IMR-90 (cell line): ENCODE data around the gene UNC93A.
"Not testable (repeated sequence)": the region's sequence is repeated elsewhere in the genome, so short reads cannot be mapped to it uniquely, and the experiment has no call there.

Experiments
- BHLHE40 ChIP-seq: fragments of 150-350 bp; IDR thresholded peaks from 2 replicates; pipeline ENCODE4 v1.6.1; 2016; ENCODE audit warnings: mild to moderate bottlenecking, low read depth, low read length
- CEBPB ChIP-seq: IDR thresholded peaks from 2 replicates; pipeline ENCODE4 v1.6.1; 2012; ENCODE audit warnings: low read depth, low read length, improper control_type of control experiment
- FOS ChIP-seq: fragments of 150-350 bp; IDR thresholded peaks from 2 replicates; pipeline ENCODE4 v1.6.1; 2016; ENCODE audit warnings: low read depth, low read length
- MAFK ChIP-seq: IDR thresholded peaks from 2 replicates; pipeline ENCODE4 v1.6.1; 2012; ENCODE audit warnings: low read depth, low read length, improper control_type of control experiment
- MXI1 ChIP-seq: IDR thresholded peaks from 2 replicates; pipeline ENCODE4 v1.6.1; 2012; ENCODE audit warnings: low read depth, mild to moderate bottlenecking, low read length, moderate library complexity, borderline replicate concordance
- POLR2A ChIP-seq: IDR thresholded peaks from 2 replicates; pipeline ENCODE4 v1.6.1; 2012; ENCODE audit warnings: mild to moderate bottlenecking, low read depth, low read length
- RAD21 ChIP-seq: IDR thresholded peaks from 2 replicates; pipeline ENCODE4 v1.6.1; 2012; ENCODE audit warnings: low read length, improper control_type of control experiment
- RCOR1 ChIP-seq: IDR thresholded peaks from 2 replicates; pipeline ENCODE4 v1.6.1; 2012; ENCODE audit warnings: mild to moderate bottlenecking, low read length, improper control_type of control experiment; ENCODE audit not compliant: insufficient replicate concordance
- RFX5 ChIP-seq: IDR thresholded peaks from 2 replicates; pipeline ENCODE4 v1.8.0; 2012; ENCODE audit warnings: low read depth, mild to moderate bottlenecking, low read length, moderate library complexity
- SMC3 ChIP-seq: fragments of 150-350 bp; IDR thresholded peaks from 2 replicates; pipeline ENCODE4 v1.6.1; 2016; ENCODE audit warnings: low read depth, mild to moderate bottlenecking, antibody characterized with exemption, low read length, moderate library complexity
- TF ChIP-seq, protein P1 (sequence below): conservative IDR thresholded peaks from 2 replicates; pipeline ENCODE4 v1.5.1; 2012; ENCODE audit warnings: mild to moderate bottlenecking, low read depth, low read length, improper control_type of control experiment
- TF ChIP-seq, protein P2 (sequence below): fragments of 150-350 bp; IDR thresholded peaks from 2 replicates; pipeline ENCODE4 v1.6.1; 2016; ENCODE audit warnings: low read depth, mild to moderate bottlenecking, low read length, moderate library complexity, borderline replicate concordance
- TF ChIP-seq, protein P3 (sequence below): fragments of 150-350 bp; IDR thresholded peaks from 2 replicates; pipeline ENCODE4 v1.6.1; 2017; ENCODE audit warnings: mild to moderate bottlenecking, antibody characterized with exemption, low read length, low read depth

DNA sequence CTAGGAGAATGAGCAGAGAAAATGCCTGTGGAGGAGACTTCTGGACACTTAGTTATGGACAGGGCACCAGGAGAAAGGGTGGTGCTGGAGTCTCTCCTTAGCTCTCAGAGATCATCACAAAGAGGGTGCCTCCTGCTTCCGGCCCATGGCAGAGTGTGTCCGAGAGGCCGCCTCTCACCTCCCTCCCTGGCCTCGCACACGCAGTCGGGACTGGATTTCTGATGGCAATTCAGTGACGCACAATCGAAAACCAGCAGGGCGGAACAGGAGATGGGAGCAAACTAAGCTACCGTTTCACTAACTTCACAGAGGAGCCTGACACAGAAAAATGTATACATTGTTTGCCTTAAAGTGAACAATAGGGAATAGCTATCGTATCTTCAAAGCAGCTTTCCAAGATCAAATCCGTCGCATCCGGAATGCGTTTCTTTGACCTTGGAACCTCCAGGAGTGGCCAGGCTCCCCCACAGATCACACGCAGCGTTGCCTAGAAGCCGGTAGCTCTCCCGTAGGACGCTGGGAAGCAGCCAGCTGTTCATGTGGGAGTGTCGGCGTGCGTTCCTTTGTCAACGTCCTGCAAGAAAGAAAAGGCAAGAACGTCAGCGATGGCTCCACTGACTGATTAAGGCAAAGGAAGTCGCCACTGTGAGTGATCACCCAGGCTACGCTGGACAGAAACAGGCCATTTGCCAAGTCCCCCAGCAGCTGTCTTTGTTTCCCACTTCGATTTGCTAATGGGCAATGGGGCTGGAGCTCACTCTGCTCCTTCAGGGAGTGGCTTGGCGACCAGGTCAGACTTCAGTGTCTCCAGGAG lies 49.6 kb upstream of the UNC93A start:
- TF ChIP-seq, protein P1, sequence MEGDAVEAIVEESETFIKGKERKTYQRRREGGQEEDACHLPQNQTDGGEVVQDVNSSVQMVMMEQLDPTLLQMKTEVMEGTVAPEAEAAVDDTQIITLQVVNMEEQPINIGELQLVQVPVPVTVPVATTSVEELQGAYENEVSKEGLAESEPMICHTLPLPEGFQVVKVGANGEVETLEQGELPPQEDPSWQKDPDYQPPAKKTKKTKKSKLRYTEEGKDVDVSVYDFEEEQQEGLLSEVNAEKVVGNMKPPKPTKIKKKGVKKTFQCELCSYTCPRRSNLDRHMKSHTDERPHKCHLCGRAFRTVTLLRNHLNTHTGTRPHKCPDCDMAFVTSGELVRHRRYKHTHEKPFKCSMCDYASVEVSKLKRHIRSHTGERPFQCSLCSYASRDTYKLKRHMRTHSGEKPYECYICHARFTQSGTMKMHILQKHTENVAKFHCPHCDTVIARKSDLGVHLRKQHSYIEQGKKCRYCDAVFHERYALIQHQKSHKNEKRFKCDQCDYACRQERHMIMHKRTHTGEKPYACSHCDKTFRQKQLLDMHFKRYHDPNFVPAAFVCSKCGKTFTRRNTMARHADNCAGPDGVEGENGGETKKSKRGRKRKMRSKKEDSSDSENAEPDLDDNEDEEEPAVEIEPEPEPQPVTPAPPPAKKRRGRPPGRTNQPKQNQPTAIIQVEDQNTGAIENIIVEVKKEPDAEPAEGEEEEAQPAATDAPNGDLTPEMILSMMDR = not testable (repeated sequence)
- not testable (repeated sequence) for TF ChIP-seq RAD21, MAFK, POLR2A, BHLHE40, SMC3, CEBPB, RCOR1, FOS, RFX5, MXI1
- TF ChIP-seq, protein P2, sequence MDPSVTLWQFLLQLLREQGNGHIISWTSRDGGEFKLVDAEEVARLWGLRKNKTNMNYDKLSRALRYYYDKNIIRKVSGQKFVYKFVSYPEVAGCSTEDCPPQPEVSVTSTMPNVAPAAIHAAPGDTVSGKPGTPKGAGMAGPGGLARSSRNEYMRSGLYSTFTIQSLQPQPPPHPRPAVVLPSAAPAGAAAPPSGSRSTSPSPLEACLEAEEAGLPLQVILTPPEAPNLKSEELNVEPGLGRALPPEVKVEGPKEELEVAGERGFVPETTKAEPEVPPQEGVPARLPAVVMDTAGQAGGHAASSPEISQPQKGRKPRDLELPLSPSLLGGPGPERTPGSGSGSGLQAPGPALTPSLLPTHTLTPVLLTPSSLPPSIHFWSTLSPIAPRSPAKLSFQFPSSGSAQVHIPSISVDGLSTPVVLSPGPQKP = not testable (repeated sequence)
- TF ChIP-seq, protein P3, sequence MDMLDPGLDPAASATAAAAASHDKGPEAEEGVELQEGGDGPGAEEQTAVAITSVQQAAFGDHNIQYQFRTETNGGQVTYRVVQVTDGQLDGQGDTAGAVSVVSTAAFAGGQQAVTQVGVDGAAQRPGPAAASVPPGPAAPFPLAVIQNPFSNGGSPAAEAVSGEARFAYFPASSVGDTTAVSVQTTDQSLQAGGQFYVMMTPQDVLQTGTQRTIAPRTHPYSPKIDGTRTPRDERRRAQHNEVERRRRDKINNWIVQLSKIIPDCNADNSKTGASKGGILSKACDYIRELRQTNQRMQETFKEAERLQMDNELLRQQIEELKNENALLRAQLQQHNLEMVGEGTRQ = not testable (repeated sequence)
